Occipital lobe (tissue), 2 donors: ENCODE measurements around the gene KDM6A. TPM values are rescaled to one million over a fixed set of nuclear protein-coding genes. Genes with fewer than 3 reads are reported as not detected.
"Not testable (repeated sequence)": the region's sequence is repeated elsewhere in the genome, so short reads cannot be mapped to it uniquely, and the experiment has no call there.

Experiments
- DNase-seq: peaks from one replicate; lab custom pipeline; 2025; lab: John Stamatoyannopoulos, UW
- total RNA-seq: library from RNA; depleted of rRNA; stranded (reverse); fragments of >200 nt; gene quantifications from one replicate; pipeline ENCODE4 v1.2.3, GENCODE V29; 2014

Gene KDM6A
- total RNA-seq, 1 donor from 2014 or later: 46.3 TPM

DNA sequence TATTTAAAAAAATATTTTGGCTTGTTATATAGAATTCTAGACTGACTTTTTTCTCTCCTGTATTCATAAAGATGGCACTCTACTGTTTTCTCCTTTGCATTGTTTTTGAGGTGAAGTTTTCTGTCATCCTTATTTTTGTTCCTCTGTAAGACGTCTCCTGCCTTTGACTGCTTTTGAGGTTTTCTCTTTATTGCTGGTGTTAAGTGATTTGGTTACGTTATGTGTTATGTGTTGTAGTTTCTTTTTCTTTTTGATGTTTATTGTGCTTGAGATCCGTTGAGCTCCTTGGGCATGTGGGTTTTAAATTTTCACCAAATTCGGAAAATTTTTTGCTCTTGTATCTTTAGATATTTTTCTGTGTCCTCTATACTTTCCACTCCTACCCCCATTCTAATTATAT is 50.0 kb downstream of the KDM6A start:
- DNase-seq: no peak

DNA sequence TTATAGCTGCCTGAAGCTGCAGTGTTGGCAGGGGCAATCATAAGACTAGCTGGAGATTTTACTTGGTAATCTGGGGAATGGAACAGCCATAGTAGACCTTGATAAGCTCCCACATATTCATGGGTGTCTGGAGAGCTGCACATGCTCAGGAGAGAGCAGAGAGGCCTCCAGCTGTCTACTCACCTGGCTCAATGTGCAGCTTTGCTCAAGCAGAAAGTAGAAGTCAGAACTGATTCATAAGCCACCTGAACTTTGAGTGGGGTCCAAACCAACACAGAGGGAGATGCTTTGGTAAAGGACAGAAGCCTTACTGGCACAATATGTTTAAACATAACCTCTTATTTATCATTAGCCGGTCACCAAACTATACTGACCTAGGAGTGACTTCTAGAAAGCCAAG is 54.4 kb downstream of the KDM6A start:
- no peak for DNase-seq

DNA sequence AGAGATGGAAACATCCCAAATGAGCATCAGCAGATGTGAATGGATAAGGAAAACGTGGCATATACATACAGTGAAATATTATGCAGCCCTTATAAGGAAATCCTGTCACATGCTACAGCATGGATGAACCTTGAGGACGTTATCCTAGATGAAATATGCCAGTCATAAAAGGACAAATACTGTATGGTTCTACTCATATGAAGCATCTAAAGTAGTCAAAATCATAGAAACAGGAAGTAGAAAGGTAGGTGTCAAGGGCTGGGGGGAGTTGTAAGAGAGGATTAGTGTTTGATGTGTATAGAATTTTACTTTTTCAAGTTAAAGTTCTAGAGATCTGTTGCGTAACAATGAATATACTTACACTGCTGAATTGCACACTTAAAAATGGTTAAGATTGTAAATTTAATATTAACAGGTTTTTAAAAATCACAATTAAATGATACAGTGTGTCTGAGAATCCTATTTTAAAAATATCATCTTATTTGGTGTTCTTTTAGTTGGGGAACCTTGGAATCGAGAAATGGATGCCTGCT is 58.5 kb downstream of the KDM6A start:
- no peak for DNase-seq

DNA sequence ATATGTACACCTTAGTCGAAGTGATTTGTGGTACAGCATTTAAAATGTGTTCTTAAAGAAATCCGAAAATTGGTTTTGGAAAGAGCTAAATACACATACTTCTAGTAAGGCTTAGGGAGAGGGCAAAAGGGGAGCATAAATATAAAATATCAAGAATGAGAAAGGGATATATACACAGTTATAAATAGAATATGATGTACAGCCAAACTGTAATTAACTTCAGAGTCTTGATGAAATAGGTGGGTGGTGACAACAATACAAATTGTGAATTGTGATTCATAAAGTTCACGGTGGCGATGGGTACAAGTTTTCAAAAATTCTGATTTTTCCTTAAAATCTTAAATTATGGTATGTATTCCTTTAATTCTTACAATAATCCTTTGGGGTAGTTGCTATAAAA is 62.2 kb downstream of the KDM6A start:
- no peak for DNase-seq

DNA sequence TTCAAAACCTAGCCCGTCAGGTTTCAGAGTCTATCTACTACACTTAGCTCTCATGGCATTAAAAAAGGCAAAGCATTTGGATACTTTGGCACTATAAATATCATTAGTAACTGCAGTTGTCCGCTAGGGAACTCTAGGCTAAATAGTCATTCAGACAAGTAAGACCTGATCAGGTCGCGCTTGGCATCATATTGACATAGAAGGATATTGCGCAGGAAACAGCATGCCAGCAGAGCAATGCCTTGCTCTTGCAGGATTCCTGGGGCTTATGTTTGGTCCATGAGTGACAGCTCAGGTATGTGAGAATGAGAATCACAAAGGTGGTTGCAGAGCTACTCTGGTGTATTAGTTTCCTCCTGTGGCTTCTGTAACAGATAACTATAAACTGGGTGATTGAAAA is 62.7 kb downstream of the KDM6A start:
- no peak for DNase-seq

DNA sequence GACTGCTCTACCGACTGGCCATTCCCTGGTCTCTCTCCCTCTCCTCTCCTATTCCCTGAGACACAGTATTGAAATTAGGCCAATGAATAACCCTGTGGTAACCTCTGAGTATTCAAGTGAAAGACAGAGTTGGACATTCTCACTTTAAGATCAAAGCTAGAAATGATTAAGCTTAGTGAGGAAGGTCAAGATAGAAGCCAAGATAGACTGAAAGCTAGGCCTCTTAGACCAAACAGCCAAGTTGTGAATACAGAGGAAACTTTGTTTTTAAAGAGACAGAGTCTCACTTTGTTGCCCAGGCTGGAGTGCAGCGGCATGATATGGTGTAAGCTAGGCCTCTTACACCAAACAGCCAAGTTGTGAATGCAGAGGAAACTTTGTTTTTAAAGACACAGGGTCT is 64.6 kb downstream of the KDM6A start:
- no peak for DNase-seq

DNA sequence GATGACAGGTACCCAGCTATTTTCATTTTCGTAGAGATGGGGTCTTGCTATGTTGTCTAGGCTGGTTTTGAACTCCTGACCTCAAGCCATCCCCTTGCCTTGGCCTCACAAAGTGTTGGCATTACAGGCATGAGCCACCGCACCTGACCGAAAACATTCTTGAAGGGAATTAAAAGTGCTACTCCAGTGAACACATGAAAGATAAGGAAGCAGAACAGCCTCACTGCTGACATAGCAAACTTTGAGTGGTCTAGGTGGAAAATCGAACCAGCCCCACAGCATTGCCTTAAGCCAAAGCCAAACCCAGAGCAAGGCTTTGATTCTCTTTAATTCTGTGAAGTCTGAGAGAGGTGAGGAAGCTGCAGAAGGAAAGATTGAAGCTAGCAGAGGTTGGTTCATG is 65.1 kb downstream of the KDM6A start:
- no peak for DNase-seq

DNA sequence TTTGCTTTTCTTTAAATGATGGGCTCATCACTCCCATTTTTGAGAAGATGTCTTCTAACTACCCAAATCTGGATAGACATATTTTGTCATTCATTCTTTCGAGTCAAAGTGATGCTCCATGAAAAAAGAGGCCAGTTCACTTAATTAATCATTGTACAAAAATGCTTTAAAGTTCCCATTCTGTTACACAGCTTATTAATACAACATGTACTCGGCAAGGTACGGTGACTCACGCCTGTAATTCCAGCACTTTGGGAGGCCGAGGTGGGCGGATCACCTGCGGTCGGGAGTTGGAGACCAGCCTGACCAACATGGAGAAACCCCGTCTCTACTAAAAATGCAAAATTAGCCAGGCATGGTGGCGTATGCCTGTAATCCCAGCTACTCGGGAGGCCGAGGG is 67.6 kb downstream of the KDM6A start:
- not testable (repeated sequence) for DNase-seq

DNA sequence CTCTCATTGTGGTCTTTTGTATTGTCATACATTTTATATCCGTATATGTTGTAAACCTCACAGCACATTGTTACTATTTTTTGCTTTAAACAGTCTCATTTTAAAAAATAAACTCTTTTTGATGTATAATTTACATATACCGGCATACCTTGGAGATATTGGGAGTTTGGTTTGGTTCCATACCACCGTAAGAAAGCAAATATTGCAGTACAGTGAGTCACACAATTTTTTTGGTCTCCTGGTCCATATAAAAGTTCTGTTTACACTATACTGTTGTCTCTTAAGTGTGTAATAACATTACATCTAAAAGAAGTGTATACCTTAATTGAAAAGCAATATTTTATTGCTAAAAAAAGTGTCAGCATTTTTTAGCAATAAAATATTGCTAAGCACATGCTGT is 70.0 kb downstream of the KDM6A start:
- no peak for DNase-seq

DNA sequence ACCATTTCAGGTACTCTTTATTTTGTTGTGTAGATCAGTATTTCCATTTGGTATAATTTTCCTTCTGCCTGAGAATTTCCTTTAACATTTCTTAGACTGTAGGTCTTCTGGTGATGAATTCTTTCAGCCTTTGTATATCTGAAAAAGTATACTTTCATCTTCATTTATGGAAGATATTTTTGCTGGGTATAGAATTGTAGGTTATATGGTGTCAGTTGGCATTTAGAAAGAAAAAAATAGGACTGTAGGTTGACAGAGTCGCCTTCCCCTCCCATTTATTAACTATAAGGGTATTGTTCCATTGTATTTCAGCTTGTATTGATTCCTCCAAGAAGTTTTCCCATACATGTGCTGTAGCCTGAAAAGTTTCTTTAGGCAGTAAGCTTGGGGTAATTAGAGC is 71.9 kb downstream of the KDM6A start:
- DNase-seq: no peak

DNA sequence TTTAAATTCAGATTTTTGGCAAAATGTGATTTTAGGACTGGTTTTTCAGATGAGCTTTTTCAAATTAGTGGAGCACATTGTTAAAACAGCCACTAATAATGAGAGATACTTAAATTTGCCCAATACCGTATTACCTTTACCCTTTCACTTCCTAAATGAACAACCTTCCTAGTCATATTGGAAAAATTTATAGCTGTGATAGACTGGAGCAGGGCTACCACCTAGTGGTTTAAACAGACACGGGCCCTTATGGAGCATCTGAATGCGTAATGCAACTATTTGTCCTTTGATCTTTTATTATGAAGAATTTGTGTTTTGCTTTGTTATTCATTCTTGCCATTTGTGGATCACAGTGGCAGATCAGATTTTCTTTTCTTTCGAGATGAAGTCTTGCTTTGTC is 72.7 kb downstream of the KDM6A start:
- no peak for DNase-seq

DNA sequence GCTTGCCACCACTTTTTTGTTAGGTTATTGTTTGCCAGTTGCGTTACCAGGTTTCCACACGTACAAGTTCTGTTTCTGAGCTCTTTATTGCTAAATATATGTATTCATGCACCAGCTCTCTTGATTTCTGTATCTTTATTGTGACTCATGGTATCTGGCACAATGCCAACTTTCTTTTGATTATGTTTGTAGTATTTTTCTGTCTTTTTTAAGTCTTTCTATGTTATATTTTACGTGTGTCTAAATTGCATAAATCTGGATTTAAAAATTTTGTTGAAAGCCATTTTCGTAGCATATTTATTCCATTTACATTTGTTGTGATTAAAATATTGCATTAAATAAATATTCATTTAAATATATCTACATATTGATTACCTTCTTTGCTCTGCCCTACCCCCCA is 73.8 kb downstream of the KDM6A start:
- no peak for DNase-seq

DNA sequence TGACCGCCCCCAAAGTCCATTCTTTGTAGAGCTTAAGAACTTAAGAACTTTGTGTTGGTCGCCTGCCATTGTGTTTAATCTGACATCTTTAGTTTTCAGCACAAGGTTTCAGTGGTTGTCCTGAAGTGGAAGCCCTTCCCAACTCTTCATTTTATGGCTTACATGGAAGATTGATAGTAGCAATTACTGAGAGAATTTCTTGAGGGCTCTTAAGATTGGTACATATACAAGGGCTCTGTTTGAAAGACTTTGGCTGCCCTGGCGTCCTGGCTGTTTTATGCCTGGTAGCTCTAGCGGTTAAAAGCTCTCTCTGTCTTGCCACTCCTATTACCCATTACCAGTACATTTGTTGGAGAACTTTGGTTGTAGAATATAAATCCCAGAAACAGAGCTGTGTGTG is 75.0 kb downstream of the KDM6A start:
- no peak for DNase-seq

DNA sequence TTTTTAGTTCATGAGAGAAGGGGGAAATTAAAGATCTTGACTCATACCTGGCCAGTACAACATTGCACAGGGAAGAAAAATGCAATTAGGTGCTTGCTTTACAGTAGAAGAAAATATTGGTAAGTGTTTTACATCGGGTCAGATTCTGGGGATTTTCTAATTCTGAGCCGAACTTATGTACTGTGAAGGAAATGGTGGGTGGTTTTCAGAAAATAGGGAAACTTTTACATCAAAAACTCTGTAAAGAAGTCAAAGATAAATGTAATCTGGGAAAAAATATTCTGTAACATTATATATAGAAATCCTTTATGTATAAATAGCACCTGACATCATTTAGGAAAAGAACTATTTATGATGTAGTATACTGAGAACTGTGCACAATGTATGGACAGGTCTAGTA is 75.4 kb downstream of the KDM6A start:
- DNase-seq: no peak

DNA sequence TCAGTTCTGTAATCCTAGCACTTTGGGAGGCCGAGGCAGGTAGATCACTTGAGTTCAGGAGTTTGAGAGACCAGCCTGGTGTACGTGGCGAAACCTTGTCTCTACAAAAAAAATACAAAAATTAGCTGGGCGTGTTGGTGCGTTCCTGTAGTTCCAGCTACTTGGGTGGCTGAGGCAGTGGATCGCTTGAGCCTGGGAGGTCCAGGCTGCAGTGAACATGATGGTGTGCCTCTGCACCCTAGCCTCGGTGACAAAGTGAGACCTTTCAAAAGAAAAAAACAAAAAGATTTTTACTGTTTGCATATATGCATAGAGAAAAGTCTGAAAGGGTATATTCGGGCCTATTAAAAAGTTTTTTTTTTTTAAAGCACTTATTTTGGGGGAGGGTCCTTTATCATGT is 76.1 kb downstream of the KDM6A start:
- no peak for DNase-seq

DNA sequence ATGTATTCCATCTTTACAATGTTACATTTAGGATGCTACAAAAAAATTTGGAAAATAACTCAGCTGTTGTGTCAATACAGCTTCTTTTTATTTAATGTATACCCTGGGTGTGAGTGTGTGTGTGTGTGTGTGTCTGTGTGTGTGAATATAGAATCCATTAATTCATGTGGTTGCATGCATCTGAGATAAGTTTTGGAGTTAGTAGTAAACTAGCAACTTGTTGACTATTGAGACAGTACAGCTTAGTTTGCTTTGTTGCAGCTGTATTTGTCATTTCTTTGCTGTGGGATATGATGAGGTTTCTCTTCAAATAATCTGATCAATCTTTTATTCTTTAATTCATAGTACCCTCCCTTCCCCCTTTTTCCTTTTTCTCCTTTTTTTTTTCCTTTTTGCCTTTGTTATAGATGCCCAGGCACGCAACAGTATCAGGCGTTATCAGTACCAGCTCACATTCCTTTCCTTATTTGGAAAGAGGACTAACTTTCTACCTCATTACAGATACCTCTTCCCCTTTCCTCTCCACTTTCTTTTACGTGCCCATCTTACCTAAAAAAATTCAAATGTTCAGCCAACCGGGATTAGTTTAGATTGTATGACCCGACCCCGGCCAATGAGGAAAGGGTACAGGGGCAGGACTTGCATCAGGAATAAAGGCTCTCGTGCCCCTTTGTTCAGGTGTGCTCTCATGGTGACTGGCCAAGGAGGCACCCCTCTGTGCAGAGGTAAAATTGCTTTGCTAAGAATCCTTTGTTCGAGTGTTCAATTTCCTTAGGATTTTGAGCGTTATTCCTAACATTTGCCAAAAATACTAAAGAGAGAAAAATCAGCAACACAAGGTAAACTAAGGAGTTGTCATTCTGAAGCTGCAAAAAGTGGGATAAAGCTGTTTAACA is 77.7 kb downstream of the KDM6A start:
- DNase-seq: not testable (repeated sequence)

DNA sequence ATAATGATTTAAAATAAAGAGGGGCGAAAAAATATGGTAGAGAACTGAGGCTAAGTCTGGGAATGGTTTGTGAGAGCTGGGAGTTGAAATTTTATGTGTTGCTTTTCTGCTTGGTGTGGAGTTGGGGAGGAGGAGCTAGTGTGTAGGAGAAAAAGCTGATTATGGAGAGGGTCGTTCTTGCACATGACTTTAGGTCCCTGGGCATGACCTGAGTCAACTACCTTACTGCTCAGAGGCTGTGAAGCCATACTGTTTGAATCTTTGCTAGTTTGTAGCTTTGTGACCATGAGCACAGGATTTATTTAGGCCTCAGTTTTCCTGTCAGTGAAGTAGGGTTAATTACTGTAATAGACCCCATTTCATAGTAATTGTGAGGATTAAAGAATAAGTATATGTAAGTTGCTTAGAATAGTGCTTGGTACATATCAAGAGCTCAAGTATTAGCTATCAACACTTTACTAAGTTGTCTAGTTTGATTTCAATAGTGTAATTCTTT is 78.6 kb downstream of the KDM6A start:
- no peak for DNase-seq

DNA sequence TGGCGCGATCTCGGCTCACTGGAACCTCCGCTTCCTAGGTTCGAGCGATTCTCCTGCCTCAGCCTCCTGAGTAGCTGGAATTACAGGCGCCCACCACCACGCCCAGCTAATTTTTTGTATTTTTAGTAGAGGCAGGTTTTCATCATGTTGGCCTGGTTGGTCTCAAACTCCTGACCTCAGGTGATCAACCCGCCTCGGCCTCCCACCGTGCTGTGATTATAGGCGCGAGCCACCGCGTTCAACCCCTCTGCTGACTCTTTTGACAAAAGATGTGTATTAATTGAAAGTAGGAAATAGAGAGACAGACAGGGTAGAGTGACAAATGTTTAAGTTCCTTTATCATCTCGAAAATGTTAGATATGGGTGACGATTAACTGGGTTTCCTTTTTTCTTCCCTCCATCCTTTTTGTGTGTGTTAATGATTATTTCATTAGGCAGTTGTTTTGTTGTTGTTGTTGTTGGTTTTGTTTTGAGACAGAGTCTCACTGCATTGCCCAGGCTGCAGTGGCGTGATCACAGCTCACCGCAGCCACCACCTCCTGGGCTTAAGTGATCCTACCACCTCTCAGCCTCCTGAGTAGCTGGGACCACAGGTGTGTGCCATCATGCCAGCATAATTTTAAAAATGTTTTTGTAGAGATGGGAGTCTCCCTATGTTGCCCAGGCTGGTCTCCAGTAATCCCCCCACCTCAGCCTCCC is 79.5 kb downstream of the KDM6A start:
- no peak for DNase-seq

DNA sequence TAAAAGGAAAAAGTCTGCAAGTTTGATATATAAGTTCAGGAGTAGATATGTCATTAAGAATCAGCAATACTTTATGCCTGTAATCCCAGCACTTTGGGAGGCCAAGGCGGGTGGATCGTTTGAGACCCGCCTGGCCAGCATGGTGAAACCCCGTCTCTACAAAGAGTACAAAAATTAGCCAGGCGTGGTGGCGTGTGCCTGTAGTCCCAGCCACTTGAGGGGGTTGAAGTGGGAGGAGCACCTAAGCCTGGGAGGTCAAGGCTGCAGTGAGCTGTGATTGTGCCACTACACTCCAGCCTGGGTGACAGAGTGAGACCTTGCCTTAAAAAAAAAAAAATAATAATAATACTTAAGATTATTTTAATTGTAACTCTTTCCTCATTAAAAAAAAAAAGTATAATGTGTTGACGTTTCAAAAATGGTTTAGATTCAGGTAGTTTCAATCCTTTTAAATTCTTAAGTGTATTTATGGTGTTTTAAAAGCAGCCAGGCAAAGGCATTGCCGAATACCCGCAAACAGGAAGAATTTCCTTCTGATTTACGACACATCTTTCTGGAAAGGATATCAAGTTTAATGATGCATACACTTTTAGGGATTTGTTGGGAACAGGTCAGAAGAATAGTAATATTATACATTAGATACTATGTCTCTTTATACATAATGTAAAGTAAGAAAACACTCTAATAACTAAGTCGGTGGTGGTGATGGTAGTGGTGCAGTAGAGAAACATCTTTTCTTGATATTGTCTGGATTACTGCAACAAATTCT is 80.9 kb downstream of the KDM6A start:
- DNase-seq: no peak

DNA sequence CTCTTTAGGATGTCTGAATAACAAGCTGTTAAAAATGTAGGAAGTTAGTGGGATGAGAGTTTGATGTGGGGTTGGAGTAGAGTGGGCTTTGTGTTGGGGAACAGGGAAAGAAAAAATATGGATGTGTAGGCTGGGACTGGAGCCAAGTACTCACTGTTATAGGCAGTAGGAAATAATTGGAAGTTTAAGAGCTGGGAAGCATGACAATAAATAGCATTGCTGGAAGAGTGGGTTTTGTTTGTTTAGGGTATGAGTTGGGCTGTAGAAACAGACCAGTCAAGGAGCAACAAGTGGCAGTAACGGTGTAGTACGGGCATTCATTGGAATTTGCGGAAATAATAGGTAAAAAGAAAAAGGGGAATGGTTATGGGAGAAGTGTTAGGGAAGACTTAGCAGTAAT is 81.6 kb downstream of the KDM6A start:
- DNase-seq: no peak

DNA sequence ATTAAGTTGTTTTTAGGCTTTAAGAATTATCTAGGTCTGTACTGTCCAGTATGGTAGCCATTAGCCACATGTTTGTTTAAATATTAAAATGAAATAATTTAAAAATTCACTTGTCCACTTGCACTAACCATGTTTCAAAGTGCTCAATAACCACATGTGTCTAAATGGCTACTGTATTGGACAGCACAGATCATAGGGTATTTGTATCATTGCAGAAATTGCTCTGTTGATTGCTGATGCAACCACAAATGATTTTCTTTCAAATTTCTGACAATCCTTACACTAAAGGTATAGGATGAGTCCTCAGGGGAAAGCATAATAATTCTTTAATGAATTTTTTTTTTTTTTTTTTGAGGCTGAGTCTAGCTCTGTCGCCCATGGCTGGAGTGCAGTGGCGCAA is 84.9 kb downstream of the KDM6A start:
- DNase-seq: no peak

DNA sequence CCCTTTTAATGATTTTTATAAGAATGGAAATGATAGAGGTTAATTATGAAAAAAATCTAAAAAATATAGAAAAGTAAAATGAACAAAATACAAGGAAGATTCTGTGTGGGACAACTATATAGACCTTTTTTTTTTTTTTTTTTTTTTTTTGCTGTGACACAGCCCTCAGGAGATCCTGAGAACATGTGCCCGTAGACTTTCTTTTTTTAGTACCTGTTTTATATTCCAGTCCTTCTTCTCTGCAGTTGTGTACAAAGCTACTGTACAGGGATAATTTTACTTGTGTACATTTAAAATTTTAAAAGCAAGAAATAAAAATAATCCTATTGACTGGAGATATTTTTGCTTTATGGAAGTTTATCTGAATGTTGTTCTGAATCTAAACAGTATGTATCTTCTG is 85.5 kb downstream of the KDM6A start:
- DNase-seq: no peak
